Body of pancreas (tissue), 4 donors: ENCODE results near the gene HEATR3.

Experiments
- POLR2A ChIP-seq, 3 donors: fragments of 450-650 bp; IDR thresholded peaks; one replicate each; pipeline ENCODE4 v1.6.1; 2016; ENCODE audit warnings: antibody characterized with exemption in 3 of 3, mild to moderate bottlenecking in 2 of 3
- TF ChIP-seq, protein P1 (sequence below), 7 experiments: fragments of 450-650 bp in 4 of 7; fragments of 200-600 bp in 3 of 7; sonication (generic) in 3 of 7; IDR thresholded peaks; one replicate each; pipeline ENCODE4 v1.5.1; 2016 to 2019; ENCODE audit warnings: antibody characterized with exemption in 7 of 7

DNA sequence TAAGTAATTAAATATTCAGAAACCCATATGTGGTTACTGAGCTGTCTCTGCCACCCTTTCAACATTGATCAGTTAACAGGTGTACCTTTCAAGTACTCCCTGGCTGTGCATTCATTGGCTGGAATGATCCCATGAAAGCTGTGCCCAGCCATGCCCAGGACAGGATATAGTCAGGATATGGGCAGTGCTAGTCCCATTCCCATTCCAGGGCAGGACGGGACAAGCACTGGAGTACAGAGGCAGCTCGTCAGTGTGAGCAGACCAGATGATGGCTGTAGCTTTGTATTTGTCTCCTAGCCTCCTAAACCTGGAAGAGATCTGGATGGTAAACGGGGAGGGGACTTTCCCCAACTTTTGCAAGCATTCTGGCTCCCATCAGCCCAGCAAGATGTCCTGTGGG lies 22.5 kb downstream of the HEATR3 start:
- TF ChIP-seq, protein P1, sequence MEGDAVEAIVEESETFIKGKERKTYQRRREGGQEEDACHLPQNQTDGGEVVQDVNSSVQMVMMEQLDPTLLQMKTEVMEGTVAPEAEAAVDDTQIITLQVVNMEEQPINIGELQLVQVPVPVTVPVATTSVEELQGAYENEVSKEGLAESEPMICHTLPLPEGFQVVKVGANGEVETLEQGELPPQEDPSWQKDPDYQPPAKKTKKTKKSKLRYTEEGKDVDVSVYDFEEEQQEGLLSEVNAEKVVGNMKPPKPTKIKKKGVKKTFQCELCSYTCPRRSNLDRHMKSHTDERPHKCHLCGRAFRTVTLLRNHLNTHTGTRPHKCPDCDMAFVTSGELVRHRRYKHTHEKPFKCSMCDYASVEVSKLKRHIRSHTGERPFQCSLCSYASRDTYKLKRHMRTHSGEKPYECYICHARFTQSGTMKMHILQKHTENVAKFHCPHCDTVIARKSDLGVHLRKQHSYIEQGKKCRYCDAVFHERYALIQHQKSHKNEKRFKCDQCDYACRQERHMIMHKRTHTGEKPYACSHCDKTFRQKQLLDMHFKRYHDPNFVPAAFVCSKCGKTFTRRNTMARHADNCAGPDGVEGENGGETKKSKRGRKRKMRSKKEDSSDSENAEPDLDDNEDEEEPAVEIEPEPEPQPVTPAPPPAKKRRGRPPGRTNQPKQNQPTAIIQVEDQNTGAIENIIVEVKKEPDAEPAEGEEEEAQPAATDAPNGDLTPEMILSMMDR (IDR thresholded peaks at IDR 0.05) = no peak
- TF ChIP-seq POLR2A (IDR thresholded peaks at IDR 0.05) = no peak
